Nucleus accumbens (tissue), 56 donors: Measurements from ENCODE around the gene KRTAP19-5.
"Not testable (repeated sequence)": the region's sequence is repeated elsewhere in the genome, so short reads cannot be mapped to it uniquely, and the experiment has no call there.

Experiments
- DNase-seq, 56 donors: peaks; one replicate each; lab custom pipeline; 2025; lab: John Stamatoyannopoulos, UW

The KRTAP19-5 gene

GRCh38 chr21:30502041-30502440 is at the start of gene KRTAP19-5:
Gene KRTAP19-5 (minus strand): TSS chr21:30502141. CDS start chr21:30502090, 51 bp downstream.
- no peak for DNase-seq

- DNase-seq = no peak
These were observed 39.8 kb upstream of the KRTAP19-5 start, which contains the start of gene KRTAP19-6 for GRCh38 chr21:30541764-30542163. Gene KRTAP19-6 (minus strand): TSS chr21:30541864. CDS start chr21:30541833, 31 bp downstream.

GRCh38 chr21:30518876-30519275 is 16.9 kb upstream of the KRTAP19-5 start:
- no peak for DNase-seq

GRCh38 chr21:30515681-30516080 is 13.7 kb upstream of the KRTAP19-5 start:
- DNase-seq = no peak

DNA sequence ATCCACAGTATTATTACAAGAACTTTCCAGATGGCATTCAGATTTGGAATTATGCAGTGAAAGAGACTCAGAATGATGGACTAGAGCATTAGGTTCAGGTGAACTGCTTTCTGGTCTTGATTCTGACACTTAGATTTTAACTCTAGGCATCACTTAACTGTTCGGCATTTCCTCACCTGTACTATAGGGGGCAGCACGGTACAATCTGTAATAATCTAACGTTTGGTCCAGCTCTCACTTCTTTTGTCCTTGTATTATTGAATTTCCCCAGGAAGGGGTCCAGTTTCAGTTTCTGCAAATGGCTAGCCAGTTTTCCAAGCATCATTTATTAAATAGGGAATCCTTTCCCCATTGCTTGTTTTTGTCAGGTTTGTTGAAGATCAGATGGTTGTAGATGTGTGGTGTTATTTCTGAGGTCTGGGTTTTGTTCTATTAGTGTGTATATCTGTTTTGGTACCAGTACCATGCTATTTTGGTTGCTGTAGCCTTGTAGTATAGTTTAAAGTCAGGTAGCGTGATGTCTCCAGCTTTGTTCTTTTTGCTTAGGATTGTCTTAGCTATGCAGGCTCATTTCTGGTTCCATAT is 3.8 kb upstream of the KRTAP19-5 start:
- not testable (repeated sequence) for DNase-seq

DNA sequence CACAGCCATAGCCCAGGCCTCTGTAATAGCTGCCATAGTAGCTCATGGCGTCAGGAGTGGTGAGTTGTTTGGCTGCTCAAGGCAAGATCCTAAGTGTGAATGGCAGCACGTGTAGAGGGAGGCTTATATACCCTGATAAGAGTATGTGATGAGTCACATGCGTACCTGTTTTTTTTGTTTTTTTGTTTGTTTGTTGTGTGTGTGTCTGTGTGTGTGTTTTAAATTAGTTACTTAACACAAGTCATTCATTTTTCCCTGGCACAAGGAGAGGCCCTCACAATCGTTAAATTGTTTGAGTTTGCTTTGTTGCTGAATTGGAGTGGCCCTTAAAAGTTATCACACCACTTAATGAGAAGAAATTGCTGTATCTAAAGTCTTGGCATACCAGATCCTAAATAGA is 4.9 kb downstream of the KRTAP19-5 start, which contains the start of gene KRTAP19-4:
KRTAP19-4 (minus strand) TSS at position 101 of the 400 bp plus-strand sequence; CDS start at position 46, 55 bp downstream.
- no peak for DNase-seq

DNA sequence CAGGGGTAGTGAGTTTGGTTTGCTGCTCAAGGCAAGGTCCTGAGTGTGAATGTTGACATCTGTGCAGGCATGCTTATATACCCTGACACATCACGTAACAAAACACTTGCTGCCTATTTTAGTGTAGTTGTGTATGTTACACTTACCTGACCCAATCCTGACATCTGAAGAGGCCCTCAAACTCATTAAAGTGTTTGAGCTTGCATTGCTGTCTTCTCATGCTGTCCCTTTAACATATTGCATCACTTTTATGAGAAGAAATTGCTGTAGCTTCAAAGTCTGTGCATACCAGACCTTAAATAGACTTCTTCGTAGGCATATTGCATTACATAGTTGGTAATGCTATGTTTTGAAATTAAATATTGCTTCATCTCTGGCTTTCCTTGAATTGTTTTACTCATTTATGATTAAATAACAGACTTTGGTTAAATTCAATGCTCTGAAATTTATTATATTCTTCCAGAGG is 9.9 kb downstream of the KRTAP19-5 start, which contains the start of gene KRTAP19-3:
KRTAP19-3 (minus strand) TSS at position 51 of the 466 bp plus-strand sequence. CDS start 56 bp downstream, outside the sequence.
- DNase-seq = no peak

DNA sequence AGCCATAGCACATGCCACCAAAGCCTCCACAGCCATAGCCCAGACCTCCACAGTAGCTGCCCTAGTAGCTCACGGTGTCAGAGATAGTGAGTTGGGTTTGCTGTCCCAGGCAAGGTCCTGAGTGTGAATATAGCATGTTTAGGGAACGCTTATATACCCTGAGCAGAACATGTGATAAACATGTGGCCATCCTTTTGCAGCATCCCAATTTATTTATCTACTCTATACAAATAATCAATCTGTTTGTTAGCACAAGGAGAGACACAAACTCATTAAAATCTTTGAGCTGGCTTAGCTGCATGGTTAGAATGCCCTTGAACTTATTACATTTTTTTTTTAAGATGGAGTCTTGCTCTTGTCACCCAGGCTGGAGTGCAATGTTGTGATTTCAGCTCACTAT is 14.6 kb downstream of the KRTAP19-5 start, which contains the start of gene KRTAP19-2:
KRTAP19-2 (minus strand) TSS at position 101 of the 400 bp plus-strand sequence; CDS start at position 13, 88 bp downstream.
- no peak for DNase-seq

DNA sequence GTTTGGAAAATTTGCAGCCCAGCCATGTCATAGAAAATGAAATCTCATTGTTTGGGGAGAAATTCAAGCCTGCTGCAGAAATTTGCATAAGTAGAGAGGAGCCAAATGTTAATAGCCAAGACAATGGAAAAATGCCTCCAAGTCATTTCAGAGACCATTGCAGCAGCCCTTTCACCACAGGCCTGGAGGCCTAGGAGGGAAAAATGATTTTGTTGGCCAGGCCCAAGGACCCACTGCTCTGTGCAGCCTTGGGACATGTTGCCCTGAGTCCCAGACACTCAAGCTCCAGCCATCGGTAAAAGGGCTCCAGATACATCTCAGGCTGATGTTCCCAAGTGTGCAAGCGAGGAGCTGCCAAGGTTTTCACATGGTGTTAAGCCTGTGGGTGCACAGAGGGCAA is 15.8 kb downstream of the KRTAP19-5 start:
- no peak for DNase-seq

- DNase-seq = no peak
These were observed 19.8 kb downstream of the KRTAP19-5 start for GRCh38 chr21:30482130-30482529.

DNA sequence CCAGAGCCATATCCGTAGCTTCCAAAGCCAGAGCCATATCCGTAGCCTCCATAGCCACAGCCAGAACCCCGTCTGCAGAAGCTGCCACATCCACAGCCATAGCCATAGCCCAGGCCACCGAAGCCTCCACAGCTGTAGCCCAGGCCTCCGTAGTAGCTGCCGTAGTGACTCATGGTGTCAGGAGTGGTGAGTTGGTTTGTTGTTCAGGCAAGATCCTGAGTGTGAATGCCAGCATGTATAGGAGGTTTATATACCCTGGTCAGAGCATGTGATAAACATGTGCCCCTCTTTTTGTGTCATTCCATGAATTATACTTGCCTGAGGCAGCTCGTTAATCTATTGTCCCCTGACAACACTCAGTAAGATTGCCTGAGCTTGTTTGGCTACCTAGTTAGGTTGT is 21.8 kb downstream of the KRTAP19-5 start, which contains the start of gene KRTAP19-1:
KRTAP19-1 (minus strand) TSS at position 223 of the 400 bp plus-strand sequence; CDS start at position 173, 50 bp downstream.
- no peak for DNase-seq

DNA sequence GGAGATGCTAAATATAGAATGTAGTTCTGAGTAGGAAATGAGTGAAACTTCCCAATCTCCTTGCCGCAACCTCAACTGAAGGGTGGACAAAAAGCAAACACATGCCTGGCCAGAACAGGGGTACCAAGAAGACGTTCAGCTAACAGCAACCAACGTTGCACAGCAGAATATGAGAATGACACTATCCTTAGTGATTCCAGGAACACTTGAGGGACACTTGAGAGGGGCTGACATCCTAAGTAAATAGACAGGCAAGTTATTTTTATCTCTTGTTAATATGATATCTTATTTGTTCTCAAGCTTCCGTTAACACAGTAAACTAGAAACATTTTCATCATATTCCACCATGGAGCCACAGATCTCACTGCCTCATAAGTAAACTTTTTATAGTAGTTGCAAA is 22.7 kb downstream of the KRTAP19-5 start:
- no peak for DNase-seq

- DNase-seq = no peak
These were observed 23.9 kb downstream of the KRTAP19-5 start for GRCh38 chr21:30478004-30478403.

DNA sequence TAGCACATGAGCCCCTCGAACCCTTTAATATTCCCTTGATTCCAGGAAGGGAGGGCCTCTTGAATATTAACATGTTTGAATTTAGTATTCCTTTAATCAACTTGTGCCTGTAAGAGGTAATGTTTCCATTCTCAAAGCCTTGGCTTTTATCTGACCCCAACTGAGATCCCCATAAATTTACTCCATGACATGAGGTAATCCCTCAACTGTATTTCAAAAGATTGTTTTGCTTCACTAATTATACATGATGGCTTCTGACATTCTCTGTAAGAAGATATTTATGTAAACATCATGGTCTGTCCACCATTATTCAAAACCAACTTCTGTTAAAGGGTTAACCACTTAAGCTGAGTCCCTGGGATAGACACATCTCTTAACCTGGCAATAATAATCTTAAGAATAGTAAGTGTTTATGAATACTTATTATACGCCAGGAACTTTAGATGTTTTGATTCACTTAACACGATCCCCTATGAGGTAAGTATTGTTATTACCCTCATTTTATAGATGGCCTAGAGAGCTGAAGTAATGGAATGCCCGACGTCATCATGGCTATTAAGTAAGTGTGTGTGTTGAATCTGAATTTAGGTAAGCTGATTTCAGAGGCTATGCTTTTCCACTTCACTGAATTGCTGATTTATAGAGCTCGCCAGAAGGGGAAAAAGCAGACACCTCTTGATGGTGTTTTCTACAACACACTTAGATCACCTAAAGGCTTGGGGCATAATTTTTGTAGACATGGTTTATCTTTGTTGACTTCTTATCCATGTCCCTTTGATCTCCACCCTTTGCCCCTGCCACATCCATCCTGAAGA is 32.8 kb downstream of the KRTAP19-5 start:
- no peak for DNase-seq

DNA sequence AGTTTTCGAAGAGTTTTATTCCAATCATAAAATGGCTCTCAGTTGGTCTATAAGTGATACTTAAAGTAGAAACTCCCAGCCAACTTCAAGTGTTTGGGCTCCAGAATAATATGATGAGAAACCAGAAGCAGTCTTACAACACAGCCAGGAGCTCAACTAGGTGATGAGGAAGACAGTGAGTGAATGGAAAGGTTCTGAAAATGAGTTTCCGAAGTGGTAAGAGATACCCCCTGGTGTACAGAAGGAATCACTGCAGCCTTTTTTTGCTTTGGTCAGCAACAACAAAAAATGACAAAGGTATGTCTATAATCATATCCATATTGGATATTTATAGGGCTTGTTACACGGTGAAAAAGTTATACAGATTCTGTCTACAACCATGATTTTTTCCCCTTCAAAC is 38.2 kb downstream of the KRTAP19-5 start:
- DNase-seq = no peak
